Panc1 (cell line): ENCODE measurements around the gene DTX3L.

Experiments used
- CTCF ChIP-seq: fragments of 450-650 bp; IDR thresholded peaks from 2 replicates; pipeline ENCODE4 v1.5.1; 2017; ENCODE audit warnings: mild to moderate bottlenecking
- POLR2AphosphoS5 ChIP-seq: IDR thresholded peaks from 2 replicates; pipeline ENCODE4 v1.6.1; 2012; ENCODE audit warnings: mild to moderate bottlenecking, low read depth, low read length, moderate library complexity

GRCh38 chr3:122530164-122530563 is 34.0 kb upstream of the DTX3L start:
- TF ChIP-seq CTCF, result no peak
- TF ChIP-seq POLR2AphosphoS5, result no peak
